IPS DF 19.7 (cell line): ENCODE results near the gene KDM4C.
A peak's percentile ranks its signal among the peaks of the same experiment; 100 is the strongest.

Source experiments
- DNase-seq: peaks from one replicate; pipeline ENCODE4 v3.0.0-alpha.2; 2013; ENCODE audit warnings: low read depth, low spot score

KDM4C gene

DNA sequence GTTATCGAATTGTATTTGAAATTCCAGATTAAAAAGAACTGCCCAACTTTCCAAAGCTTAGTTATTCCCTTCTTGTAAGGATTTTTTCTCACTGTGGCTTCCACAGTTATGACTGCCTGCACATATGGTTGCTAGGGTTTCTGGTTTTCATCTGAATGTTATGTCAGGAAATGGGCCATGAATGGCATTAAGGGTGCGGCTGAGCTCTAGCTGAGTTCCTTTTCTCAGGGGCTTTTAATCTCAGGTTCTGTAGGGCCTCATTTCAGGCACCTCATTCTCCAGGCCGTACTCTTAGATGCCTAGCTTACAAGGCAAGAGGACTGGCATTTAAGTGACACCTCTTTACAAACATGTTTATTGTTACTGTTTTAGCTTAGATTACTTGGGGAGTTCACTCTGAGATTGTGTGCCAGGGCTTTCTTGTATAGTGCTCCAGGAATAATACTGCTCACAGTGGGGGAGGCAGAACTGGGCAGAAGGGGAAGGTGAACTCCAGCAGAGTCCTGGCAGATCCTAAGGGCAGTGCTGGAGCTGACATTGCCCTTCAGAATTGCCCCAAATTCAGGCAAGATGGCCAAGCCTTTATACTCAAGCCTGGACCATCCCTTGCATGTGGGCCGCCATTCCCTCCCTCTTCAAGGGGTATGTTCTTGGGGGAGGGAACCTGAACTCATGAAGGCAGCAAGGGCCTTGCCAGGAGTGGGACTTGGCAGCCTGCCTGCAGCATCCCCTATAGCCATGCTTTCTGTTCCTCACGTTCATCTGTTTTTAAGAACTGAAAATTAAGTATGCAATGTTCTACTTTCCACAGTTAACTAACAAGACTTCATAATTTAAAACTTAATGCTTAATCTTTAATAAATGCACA is 111.5 kb downstream of the KDM4C start:
- DNase-seq: peak; percentile 23

DNA sequence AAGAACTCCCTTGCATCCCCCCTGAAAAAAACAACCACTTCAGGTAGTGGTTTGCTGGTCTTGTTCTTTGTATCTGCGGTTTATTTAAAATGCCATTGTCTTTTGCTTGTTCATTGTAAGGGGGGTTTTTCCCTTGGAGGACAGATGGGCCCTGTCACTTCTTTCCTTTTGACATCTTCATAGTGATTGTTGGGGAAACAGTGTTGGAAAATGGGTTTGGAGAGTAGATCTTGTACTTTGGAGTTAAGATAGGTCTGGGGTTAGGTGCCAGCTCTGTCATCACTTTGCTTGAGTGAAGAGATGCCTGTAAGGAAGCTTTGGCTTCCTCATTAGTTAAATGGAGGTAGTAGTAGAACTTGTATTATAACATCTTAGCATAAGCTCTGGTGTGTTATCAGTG is 112.4 kb downstream of the KDM4C start:
- no peak for DNase-seq

DNA sequence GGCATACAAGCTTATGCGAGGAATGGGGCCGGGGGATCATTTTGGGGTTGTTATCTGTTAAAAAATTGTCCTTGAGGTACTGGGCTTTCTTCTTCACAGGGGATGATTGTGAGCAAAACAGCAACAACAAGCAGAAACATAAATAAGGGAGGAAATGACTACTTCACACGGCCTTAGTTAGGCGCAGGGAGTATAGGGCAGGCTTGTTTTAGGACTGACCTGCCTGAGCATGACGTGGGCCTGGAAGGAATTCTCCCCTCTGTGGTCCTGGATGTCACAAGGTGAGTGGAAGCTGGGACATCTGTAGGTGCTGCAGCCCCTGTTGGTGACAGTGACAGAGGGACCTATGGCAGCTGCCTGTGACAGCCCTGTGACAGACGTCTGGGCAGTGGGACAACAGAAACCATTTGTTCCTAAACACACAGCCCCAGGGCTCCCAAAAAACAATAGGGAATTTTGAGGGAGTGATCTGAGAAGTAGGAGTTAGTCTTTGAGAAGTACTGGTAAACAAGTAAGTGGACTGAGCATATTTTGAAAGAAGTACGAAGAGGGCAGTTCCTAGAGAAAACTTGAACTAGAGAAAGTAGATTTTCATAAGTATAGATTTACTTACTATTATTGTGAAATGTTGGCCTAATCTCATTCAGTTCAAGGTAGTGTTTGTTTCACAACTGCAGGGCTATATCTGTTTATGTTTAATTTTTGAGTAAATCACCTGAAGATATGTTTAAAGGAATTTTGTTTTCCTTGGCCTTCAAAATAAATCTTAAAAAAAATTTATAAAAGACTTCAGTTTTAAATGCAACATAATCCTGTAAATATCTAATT is 113.1 kb downstream of the KDM4C start:
- no peak for DNase-seq

DNA sequence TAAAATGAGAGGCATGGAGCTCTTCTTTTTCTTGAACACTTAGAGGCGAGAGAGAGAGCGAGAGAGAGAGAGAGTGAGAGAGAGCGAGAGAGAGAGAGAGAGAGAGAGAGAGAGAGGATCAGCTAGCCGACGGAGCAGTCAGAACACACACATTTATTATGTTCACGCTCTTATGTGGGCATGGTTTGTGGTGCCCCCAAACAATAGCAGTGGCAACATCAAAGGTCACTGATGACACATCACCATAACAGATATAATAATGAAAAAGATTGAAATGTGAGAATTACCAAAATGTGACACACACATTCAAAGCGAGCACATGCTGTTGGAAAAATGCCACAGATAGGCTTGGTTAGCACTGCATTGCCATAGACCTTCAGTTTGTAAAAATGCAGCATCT is 116.1 kb downstream of the KDM4C start:
- DNase-seq: no peak

DNA sequence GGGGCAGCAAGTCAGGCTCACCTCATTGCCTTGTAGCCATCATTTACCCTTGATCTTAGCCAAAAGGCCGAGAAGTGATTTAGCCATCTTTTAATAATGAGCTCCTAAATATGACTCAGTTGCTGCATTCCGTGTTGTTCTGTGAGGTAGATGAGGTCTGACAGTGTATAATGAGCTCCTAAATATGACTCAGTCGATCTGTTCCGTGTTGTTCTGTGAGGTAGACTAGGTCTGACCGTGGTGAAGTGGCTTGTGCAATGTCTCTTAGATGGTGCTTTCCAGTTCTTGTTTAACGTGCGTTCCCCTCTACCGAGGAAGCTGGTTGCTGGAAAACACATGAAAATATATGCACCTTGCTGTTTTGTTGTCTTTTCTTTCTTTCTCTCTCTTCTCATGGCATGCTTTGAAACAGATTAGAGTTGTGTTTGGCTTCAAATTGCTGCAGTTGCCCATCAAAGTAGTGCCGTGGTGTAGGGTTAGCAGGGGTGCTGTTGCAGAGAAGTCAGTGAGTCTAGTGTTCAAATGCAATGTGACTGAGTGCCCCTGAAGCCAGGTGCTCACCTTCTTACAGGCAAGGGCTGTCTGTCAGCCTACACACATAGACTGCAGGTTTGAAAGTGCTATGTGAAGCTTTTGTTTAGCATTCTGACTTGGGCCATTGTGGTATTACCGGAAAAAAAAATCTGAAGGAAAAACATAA is 118.6 kb downstream of the KDM4C start:
- DNase-seq: no peak

DNA sequence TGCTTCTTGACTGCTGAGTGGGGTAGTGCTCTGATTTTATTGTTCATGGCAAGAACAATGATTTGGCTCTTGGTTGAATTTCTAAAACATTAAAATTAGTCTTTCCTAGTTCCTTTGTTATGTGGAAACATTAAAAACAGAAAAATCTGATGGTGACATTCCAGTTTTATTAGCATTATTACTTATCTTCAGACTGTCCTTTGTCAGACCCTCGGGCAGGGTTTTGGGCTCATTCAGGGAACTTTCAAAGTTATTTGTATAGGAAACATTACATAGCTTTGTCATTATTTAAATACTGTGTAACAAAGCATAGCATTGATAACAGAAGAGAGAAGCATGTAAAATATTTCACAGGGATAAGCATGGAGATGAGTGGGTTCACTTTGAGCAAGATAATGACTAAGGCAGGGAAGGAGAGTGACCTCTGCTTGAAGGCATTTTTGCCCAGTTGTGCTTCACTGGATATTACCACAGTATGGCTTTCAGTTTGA is 119.9 kb downstream of the KDM4C start:
- DNase-seq: no peak

DNA sequence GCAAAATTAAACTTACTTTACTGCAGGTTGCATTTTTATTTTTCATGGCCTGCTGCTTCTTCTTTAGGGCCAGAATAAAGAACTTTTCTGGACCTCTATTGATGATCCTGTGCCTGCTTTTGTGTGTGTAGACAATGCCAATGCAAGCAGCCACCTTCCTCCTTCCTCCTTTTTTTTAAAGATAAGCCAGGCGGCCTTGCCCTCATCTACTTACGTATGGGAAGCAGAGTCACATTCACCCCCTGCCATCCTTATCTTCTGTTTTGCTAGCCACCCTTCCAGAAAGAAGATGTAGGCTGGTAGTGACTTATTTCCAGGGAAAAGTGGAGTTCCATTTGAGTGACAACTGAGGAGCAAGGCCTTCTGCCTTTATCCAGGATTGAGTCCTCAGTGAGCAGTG is 122.9 kb downstream of the KDM4C start:
- DNase-seq: no peak

DNA sequence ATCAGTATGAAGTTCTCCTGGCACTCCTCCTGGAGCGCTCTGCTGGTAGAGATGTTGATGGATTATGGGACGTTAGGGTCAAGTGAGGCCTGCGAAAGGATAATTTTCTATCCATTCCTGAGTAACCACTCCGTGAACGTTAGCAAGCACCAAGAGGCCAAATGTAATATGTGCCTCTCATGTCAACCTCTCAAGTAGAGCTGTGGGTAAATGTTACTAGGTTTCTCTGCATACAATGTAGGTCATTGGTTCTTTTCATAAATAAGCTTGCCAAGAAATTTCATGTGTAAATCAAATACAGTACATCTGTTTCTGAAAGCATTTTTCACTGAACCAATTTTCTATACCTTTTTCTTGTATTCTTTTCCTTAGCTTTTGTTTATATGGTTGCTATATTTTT is 126.3 kb downstream of the KDM4C start:
- no peak for DNase-seq

DNA sequence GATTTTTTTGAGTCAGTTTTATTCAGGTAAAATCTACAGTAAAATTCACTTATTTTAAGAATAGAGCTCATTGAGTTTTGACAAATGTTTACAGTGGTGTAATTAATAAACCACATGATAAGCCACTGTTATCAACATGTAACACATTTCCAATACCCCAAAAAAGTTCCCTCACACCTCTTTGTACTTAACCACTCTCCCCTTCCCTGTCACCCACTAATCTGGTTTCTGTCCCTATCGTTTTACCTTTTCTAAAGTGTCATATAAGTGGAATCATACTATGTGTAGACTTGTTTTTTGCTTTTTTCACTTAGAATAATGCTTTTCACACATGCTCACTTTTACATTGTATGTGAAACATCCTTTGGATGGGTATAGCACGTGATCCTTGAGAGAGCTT is 127.2 kb downstream of the KDM4C start:
- DNase-seq: no peak

DNA sequence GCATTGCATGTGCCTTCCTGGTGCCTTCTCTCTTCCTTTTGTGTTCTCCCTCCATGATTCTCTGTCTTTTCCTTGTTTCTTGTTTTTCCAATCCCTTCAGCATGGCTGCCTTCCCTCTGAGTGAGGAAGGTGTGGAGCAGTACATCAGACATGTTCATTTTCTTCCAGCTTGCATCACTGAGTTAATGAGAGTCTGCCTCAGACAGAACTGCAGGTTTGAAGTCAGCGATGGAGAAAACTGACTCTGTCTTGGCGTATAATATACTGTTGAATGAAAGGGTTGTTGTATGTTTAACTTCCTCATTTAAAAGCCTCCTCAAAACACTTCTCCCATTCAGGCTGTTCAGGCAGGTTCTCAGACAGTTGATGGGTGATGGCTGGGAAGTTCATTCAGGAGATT is 129.3 kb downstream of the KDM4C start:
- no peak for DNase-seq

DNA sequence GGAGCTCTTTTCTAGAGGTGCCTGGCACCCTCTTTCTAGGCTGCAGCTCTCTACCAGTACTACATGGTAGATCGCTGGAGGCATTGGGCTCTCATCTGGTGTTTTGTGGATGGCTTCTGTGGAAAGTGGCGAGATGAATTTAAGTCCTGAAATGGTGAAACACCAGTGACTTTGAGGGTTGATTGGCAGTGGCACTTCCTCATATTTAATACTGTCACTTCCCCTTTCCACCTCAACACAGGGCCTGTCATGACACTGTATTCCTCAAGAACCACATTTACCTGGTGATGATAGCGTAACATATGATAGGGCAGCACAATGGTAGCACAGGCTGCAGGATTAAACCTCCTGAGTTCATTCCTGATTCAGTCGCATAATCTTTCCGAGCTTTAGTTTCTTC is 132.1 kb downstream of the KDM4C start:
- DNase-seq: no peak

DNA sequence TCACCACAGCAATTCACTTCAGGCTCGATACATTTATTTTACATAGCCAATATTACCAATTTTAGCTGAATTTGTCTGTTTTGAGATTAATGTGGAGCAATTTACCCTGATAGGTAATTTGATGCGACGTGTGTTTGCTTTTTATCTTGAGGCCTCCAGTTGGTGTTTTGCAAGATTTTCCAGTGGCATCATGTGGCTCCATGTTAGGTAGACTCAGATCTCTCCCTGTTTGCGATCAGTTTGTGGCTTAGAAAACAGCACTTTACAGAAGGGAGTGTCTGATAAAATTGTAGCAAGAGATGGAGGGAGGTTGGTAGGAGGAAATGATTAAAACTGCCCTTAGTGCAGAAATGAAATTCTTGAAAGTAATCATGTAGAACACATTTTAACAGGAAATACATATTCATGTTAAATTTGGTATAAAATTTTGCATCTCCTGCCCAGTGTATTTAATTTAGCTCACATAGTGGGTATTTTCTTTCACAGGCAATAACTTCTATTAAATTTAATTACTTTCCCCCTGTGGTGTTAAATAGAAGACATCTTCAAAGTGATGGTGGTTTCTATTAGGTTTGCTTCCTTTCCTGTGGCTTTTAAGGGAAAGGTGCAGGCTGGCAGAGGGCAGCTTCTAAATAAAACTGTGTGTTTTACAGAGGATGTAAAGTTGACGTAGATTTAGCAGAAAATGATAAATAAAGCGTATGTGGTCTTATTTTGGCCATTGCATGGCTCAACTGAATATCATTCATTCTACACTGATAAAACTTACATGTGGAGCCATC is 135.8 kb downstream of the KDM4C start:
- DNase-seq: no peak

DNA sequence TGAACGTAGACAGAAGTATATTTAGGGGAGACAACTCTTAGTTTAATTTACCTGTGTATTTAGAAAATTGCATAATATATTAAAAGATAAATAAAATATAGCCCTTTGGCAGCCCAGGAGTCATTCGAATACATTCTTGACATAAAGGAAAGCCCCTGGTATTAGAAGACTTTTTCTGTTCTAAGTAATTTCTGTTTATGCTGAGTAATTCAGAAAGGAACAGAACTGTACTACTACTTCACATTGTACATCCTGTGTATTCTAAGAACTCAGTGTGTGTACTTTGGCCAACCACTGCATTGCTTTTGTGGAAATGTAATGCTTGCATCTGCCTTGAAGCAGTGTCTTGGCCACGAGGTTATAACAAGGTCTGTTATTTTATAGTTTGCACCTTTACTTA is 136.4 kb downstream of the KDM4C start:
- no peak for DNase-seq

DNA sequence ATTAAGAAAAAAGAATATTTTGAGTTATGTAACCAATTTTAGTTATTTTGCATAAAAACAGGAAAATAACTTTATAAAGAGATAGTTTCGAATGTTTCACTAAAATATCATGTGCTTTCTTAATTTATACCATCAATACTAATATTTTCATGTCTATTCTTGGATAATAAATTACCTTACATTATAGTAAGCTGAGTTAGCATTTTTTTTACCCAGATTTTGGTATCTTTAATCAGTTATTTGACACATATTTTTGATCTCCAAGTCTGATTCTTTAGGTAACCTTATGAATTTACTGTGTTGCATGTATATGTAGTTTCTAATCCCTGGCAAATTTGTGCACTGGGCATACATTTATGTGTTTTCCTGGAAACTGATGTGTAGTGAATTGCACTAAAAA is 138.0 kb downstream of the KDM4C start:
- DNase-seq: no peak

DNA sequence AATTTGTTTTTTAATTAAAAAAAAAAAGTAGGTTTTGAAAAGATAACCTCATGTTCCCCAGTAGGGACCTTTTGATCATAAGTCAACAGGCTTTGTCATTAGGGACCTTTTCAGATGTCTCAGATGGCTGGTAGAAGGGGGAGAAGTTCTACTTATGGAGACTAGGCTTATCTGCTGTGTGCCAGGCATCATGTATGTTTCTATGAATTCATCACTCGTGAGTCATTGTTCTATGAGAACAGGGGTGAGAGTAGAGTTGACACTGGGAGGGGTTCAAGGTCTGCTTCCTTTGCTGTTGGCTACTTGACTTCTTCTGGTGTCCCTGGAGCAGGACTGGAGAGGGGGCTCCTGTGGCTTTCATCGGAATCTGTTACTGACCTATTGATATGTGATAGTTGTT is 138.8 kb downstream of the KDM4C start:
- no peak for DNase-seq

DNA sequence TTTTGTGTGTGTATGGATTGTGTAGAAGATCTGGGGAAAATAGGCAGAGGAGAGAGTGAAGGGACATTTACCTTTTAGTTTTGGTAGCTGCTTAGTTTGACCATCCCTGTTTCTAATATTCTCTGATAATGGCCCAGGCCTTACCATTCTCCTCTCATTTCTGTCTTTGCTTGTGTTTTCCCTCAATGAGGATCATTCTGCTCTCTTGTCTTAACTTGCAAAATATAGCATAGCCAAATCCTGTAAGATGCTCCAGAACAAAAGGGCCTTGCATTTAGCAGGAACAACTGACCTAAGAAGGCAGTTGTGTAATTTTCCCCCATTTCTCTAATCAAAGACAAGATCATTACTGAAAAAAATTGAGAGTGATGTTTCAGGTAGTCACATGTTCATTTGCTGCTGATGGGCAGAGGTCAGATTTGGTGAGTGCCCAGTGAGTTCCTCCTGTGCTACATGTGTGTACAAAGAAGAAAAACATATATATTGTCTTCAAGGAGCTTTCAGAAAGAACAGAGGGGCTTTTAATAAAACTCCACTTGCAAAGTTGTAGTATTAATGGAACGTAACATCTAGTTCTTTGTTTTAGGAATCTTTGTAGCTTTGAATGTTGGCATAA is 139.5 kb downstream of the KDM4C start:
- DNase-seq: no peak

DNA sequence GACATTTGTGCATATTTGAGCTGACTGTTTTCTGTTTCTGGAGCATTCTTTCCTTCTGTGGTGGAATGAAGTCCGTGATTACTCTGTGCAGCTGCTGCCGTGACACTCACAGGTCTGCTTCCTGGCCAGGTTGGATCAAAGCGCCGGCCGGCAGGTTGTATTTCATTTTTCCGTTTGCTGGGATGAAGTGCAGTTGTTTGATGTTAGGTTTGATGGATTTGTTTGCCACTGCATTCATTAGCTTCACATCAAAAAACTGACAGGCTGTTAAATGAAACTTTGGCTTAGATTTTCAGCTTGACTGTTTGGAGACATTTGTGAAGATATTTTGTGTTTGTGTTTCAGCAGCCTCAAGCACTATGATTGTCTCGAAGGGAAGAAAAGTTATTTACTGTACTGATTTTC is 140.1 kb downstream of the KDM4C start:
- no peak for DNase-seq

DNA sequence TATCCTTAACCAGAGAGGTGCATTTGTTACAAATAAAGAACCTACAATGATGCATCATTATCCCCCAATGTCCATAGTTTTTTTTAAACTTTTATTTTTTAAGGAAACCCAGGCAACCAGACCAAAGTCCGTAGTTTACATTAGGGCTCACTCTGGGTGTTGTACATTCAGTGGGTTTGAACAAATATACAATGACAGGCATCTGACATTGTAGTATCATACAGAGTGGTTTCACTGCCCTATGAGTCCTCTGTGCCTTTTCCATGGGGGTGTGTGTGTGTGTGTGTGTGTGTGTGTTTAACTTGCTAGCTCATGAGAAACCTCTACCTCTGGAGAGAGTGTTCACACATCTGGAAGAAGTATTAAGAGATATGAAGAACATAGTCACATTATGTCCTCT is 141.5 kb downstream of the KDM4C start:
- no peak for DNase-seq

DNA sequence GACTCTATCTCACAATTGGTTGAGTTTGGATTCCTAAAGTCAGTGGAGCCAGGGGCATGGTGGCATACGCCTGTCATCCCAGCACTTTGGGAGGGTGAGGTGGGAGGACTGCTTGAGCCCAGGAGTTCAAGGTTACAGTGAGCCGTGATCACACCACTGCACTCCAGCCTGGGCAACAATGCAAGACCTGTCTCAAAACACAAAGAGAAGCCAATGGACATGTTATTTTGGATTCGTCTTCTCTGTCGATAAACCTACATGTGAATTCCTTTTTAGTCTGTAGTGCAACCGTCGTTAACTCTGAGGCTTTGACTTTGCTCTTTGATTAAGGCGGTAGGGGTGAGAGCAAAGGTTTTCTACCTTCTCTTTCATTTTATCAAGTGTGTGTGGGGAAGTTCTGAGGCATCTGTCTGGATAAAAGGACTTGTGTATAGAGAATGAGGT is 142.7 kb downstream of the KDM4C start:
- DNase-seq: no peak

DNA sequence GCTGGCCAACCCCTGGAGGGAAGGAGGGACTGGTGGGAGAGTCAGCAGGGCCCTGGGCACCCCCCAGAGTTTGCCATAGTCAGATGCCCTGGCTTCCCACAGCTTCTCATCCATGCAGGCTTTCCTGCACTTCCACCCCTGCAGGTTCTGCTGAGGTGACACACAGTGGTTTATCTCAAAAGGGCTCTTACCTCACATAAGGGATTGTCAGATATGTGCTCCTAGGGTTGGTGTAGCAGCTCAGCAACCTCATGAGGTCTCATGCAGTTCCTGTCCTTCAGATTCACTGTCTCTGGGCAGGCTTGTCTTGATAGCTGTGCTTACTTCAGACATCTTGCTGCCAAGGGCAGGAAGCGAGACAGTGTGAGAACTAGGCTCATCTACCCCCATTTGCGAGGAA is 143.4 kb downstream of the KDM4C start:
- DNase-seq: no peak

DNA sequence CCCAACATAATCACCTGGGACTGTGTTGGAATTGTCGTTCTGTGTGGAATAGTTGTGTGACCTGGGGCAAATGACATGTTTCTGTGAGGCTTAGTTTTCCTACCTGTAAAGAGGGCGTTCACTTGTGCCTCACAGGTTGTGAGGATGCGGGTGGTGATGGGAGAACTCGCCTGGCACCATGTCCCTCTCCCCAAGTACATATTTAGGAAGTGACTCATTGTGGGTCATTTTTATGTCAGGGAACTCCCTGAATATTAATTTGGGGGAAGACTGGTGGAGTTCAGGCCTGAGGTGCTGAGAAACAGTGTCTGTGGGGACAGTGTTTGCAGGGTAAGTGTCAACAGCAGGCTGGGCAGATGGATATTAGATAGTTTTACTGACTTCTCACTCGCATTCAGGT is 144.7 kb downstream of the KDM4C start:
- DNase-seq: no peak
